Measurements from ENCODE around the gene CHCHD10.

DNA sequence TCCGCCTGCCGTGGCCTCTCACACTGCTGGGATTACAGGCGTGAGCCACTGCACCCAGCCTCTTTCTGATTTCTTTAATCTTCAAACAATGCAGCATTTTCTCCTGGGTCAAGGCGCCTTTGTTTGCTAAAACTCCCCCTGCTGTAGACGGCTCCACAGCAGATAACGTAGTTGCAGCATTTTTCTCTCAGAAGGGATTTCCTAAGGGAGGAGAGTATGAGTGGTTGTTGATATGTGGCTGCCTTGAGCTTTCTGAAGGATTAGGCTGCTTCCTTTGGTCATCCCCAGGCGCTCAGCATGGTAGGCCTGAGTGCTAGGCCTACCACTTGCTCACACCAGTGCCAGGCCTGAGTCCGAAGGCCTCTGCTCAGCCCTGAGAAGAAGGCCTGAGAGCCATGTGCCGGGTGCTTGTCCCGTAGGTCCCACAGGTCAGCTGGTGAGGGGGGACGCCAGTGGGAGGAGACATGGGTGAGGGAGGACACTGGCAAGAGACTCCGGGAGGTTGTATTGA lies 37.1 kb upstream of the CHCHD10 start:
- TF ChIP-seq, protein P1, sequence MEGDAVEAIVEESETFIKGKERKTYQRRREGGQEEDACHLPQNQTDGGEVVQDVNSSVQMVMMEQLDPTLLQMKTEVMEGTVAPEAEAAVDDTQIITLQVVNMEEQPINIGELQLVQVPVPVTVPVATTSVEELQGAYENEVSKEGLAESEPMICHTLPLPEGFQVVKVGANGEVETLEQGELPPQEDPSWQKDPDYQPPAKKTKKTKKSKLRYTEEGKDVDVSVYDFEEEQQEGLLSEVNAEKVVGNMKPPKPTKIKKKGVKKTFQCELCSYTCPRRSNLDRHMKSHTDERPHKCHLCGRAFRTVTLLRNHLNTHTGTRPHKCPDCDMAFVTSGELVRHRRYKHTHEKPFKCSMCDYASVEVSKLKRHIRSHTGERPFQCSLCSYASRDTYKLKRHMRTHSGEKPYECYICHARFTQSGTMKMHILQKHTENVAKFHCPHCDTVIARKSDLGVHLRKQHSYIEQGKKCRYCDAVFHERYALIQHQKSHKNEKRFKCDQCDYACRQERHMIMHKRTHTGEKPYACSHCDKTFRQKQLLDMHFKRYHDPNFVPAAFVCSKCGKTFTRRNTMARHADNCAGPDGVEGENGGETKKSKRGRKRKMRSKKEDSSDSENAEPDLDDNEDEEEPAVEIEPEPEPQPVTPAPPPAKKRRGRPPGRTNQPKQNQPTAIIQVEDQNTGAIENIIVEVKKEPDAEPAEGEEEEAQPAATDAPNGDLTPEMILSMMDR (IDR thresholded peaks at IDR 0.05; ENCODE audit: borderline replicate concordance, extremely low read depth, low read length, poor library complexity, severe bottlenecking): no peak
- no peak for TF ChIP-seq EZH2 (IDR thresholded peaks at IDR 0.05; ENCODE audit: borderline replicate concordance, low read depth, low read length, severe bottlenecking)
